Measurements from ENCODE around the gene ANKRD42.

The ANKRD42 gene

DNA sequence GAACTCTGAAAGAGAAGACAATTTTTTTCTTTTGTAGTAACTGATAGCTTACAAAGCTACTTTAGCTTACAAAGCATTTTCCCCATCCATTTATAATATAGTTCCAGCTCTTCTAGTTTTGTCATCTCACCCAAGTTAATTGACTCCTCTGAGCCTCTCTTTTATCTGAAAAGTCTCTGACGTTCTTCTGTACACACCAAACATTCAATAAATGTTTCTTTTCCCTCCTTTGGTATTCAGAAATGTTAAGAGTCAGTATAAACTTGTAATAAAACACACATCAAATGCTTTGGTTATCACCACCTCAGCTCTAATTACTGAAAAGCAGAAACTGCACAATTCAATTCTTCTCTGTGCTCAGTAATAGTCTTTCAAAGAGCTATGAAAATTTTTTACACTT is 86.7 kb downstream of the ANKRD42 start:
- H2AFZ ChIP-seq (ENCODE audit: low read depth, low read length) = no peak overlapping the region
- H4K8ac ChIP-seq (ENCODE audit: low read length) = no peak overlapping the region
- DNase-seq = no peak
- H2BK15ac ChIP-seq (ENCODE audit: low read depth, poor library complexity, severe bottlenecking) = no peak overlapping the region
- no peak overlapping the region for H3K4ac ChIP-seq (ENCODE audit: low read depth in 1 of 2, low read length in 2 of 2)
- H3K9ac ChIP-seq (ENCODE audit: low read length) = no peak overlapping the region
- H3K9me3 ChIP-seq (ENCODE audit: control insufficient read depth, low read length) = no peaks in the 10 kb centered on the region
- no peak overlapping the region for H3K27ac ChIP-seq (ENCODE audit: low read length, poor library complexity, severe bottlenecking)
- peaks cover 6% of the 10 kb centered on the region for H3K79me1 ChIP-seq (replicated peaks; ENCODE audit: low read length, poor library complexity, severe bottlenecking)
- peaks cover 7 to 56% of the 10 kb centered on the region in 2 experiments for H3K36me3 ChIP-seq (ENCODE audit: control insufficient read depth in 1 of 2, insufficient read depth in 2 of 2, low read depth in 1 of 2, low read length in 2 of 2)
- no peak overlapping the region for H3K18ac ChIP-seq (ENCODE audit: low read depth in 1 of 2, low read length in 2 of 2)
- H2BK120ac ChIP-seq (ENCODE audit: low read depth, low read length) = no peak overlapping the region
- H3K4me3 ChIP-seq (ENCODE audit: insufficient read depth in 1 of 2, low read depth in 1 of 2, low read length in 2 of 2) = no peak overlapping the region
- no peak overlapping the region for H2BK12ac ChIP-seq (ENCODE audit: low read length in 2 of 2)
- H2BK5ac ChIP-seq (ENCODE audit: low read depth, low read length, poor library complexity, severe bottlenecking) = no peak overlapping the region
- H3K23ac ChIP-seq (ENCODE audit: low read length in 2 of 2) = no peak overlapping the region
- H3K4me1 ChIP-seq (ENCODE audit: control insufficient read depth, insufficient read depth, low read depth, low read length) = peaks cover 6% of the 10 kb centered on the region
- no peak overlapping the region for H3K14ac ChIP-seq (ENCODE audit: low read length in 2 of 2)
- no peaks in the 10 kb centered on the region for H3K27me3 ChIP-seq (ENCODE audit: control insufficient read depth in 1 of 2, insufficient read depth in 1 of 2, low read length in 2 of 2)
- no peak overlapping the region for H2AK5ac ChIP-seq (ENCODE audit: low read length, severe bottlenecking)
- H4K91ac ChIP-seq (ENCODE audit: low read length) = no peak overlapping the region
- no peak overlapping the region for H3K4me2 ChIP-seq (ENCODE audit: low read length, poor library complexity, severe bottlenecking)
- 67% methylated on average over 1 of the region's 1 CpG for WGBS

DNA sequence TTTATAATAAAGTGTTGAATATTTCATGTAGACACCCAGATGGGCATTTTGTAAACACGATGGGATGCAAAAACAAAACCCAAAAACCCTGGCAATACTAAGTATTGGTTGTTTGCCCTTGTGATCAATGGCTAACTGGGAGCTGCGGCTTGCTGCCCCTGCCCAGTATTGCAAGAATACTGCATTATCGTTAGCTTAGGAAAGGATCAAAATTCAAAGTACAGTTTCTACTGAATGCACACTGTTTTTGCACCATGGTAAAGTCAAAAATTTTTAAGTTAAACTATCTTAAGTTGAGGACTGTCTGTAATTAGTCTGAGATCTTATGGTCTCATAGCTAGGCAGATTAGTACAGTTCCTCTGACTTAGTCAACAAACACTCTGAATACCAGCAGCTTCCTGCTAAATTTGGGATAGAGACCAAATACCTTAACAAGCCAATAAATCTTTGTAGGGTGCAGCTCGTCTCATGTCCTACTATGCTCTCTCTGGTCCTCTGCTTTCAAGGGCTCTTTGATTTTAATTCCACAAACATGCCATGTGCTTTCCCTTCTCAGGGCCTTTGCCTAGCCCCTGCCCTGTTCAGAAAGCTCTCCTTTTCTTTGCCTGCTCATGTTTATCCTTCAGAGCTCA is 88.7 kb downstream of the ANKRD42 start:
- no peak overlapping the region for H3K23ac ChIP-seq (ENCODE audit: low read length in 2 of 2)
- H2AK5ac ChIP-seq (ENCODE audit: low read length, severe bottlenecking) = no peak overlapping the region
- no peak overlapping the region for H4K8ac ChIP-seq (ENCODE audit: low read length)
- H3K27ac ChIP-seq (ENCODE audit: low read length, poor library complexity, severe bottlenecking) = no peak overlapping the region
- no peak overlapping the region for H4K91ac ChIP-seq (ENCODE audit: low read length)
- H3K4ac ChIP-seq (ENCODE audit: low read depth in 1 of 2, low read length in 2 of 2) = no peak overlapping the region
- H2BK15ac ChIP-seq (ENCODE audit: low read depth, poor library complexity, severe bottlenecking) = no peak overlapping the region
- peak overlapping the region in 1 of 2 experiments; percentile 50 for H3K4me3 ChIP-seq (ENCODE audit: insufficient read depth in 1 of 2, low read depth in 1 of 2, low read length in 2 of 2)
- H3K36me3 ChIP-seq (ENCODE audit: control insufficient read depth in 1 of 2, insufficient read depth in 2 of 2, low read depth in 1 of 2, low read length in 2 of 2) = peaks cover 4 to 37% of the 10 kb centered on the region in 2 experiments
- no peak overlapping the region for H3K18ac ChIP-seq (ENCODE audit: low read depth in 1 of 2, low read length in 2 of 2)
- no peaks in the 10 kb centered on the region for H3K9me3 ChIP-seq (ENCODE audit: control insufficient read depth, low read length)
- peaks cover 4% of the 10 kb centered on the region for H3K79me1 ChIP-seq (replicated peaks; ENCODE audit: low read length, poor library complexity, severe bottlenecking)
- WGBS = 39% methylated on average over 3 of the region's 4 CpGs
- H3K9ac ChIP-seq (ENCODE audit: low read length) = peak overlapping the region; percentile 27
- no peak overlapping the region for H3K14ac ChIP-seq (ENCODE audit: low read length in 2 of 2)
- DNase-seq = no peak
- peaks cover 4% of the 10 kb centered on the region for H3K4me1 ChIP-seq (ENCODE audit: control insufficient read depth, insufficient read depth, low read depth, low read length)
- H2BK12ac ChIP-seq (ENCODE audit: low read length in 2 of 2) = no peak overlapping the region
- peak overlapping the region; percentile 1 for H3K4me2 ChIP-seq (ENCODE audit: low read length, poor library complexity, severe bottlenecking)
- H2BK5ac ChIP-seq (ENCODE audit: low read depth, low read length, poor library complexity, severe bottlenecking) = no peak overlapping the region
- no peaks in the 10 kb centered on the region for H3K27me3 ChIP-seq (ENCODE audit: control insufficient read depth in 1 of 2, insufficient read depth in 1 of 2, low read length in 2 of 2)
- H2BK120ac ChIP-seq (ENCODE audit: low read depth, low read length) = no peak overlapping the region
- no peak overlapping the region for H2AFZ ChIP-seq (ENCODE audit: low read depth, low read length)

DNA sequence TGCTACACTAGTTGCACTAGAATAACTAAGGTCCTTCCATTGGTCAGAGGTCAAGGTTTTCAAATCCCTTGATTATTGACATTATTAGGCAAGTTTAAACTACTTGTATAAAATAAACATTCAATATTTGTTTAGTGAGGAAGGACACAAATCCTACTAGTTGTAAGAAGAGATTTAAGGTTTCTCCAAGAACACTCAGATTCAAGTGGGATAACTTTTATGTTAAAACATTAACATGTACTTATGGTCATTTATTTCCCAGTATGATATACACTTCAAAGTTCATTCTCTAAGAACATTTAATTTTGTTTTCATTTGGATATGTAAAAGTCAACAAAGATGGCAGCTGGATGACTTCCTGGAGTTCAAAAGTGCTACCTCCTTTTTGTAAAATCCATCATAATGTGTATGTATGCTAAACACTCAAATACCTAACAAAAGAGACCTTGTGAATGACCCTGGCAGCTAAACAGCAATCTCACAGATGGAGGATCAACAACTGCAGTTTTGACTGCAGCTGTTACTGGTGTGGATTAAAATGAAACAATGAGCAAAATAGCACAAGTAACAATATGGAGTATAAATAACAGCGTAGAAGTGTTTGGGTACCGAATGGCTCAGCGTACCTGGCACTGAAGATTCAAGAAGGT is 91.1 kb downstream of the ANKRD42 start:
- Histone ChIP-seq H3K4me3 (ENCODE audit: insufficient read depth in 1 of 2, low read depth in 1 of 2, low read length in 2 of 2) (peak overlapping the region in 1 of 2 experiments; percentile 88), H2BK12ac (ENCODE audit: low read length in 2 of 2) (no peak overlapping the region), H2BK5ac (ENCODE audit: low read depth, low read length, poor library complexity, severe bottlenecking) (no peak overlapping the region), H3K27me3 (ENCODE audit: control insufficient read depth in 1 of 2, insufficient read depth in 1 of 2, low read length in 2 of 2) (no peaks in the 10 kb centered on the region), H2AK5ac (ENCODE audit: low read length, severe bottlenecking) (no peak overlapping the region), H3K36me3 (ENCODE audit: control insufficient read depth in 1 of 2, insufficient read depth in 2 of 2, low read depth in 1 of 2, low read length in 2 of 2) (peaks cover 4 to 15% of the 10 kb centered on the region in 2 experiments), H2BK15ac (ENCODE audit: low read depth, poor library complexity, severe bottlenecking) (no peak overlapping the region), H3K27ac (ENCODE audit: low read length, poor library complexity, severe bottlenecking) (no peak overlapping the region), H3K4me1 (ENCODE audit: control insufficient read depth, insufficient read depth, low read depth, low read length) (peaks cover 3% of the 10 kb centered on the region), H3K4me2 (ENCODE audit: low read length, poor library complexity, severe bottlenecking) (peak overlapping the region; percentile 57), H3K23ac (ENCODE audit: low read length in 2 of 2) (no peak overlapping the region), H2AFZ (ENCODE audit: low read depth, low read length) (no peak overlapping the region), H2BK120ac (ENCODE audit: low read depth, low read length) (no peak overlapping the region), H3K79me1 (replicated peaks; ENCODE audit: low read length, poor library complexity, severe bottlenecking) (peaks cover 3% of the 10 kb centered on the region), H4K91ac (ENCODE audit: low read length) (no peak overlapping the region), H3K9me3 (ENCODE audit: control insufficient read depth, low read length) (no peaks in the 10 kb centered on the region), H3K14ac (ENCODE audit: low read length in 2 of 2) (no peak overlapping the region), H3K4ac (ENCODE audit: low read depth in 1 of 2, low read length in 2 of 2) (no peak overlapping the region), H3K18ac (ENCODE audit: low read depth in 1 of 2, low read length in 2 of 2) (no peak overlapping the region), H3K9ac (ENCODE audit: low read length) (peak overlapping the region; percentile 99), H4K8ac (ENCODE audit: low read length) (no peak overlapping the region)
- WGBS = 31% methylated on average over 3 of the region's 3 CpGs
- DNase-seq = peak; percentile 13

DNA sequence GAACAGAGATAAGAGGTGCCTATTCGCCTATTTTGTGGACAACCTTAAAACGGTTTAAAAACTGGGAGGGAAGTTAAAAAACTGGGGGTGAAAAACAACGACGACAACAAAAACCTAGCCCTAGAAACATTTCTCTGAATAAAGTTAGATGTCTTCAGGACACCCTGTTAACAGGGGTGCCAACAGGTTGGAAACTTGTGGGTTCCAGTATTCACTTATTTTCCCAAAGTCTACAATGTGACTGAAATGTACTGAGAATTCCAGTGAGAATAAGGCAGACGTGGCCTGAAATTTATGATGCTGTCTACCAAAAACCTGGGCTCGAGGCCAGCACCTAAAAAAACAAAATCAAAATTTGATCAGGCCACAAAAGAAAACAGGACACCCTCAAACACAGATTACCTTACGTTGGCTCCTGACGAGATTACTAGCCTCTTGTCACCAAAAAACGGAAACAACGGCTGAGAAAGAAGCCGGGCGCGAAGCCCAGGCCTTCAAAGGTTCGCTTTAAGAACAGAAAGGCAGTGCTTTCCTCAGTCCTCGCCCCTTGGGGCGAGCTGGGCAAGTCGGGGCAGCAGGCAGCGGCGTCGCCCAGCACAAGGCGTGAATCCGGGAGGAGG is 91.7 kb downstream of the ANKRD42 start:
- no peak for DNase-seq
- 2% methylated on average over 20 of the region's 22 CpGs for WGBS
- peak overlapping the region in 1 of 2 experiments; percentile 91 for H3K23ac ChIP-seq (ENCODE audit: low read length in 2 of 2)

More for the DNA sequence above, 91.7 kb downstream of the ANKRD42 start:
- Histone ChIP-seq H3K9ac (ENCODE audit: low read length) (peak overlapping the region; percentile 99), H2BK5ac (ENCODE audit: low read depth, low read length, poor library complexity, severe bottlenecking) (peak overlapping the region; percentile 81), H3K36me3 (ENCODE audit: control insufficient read depth in 1 of 2, insufficient read depth in 2 of 2, low read depth in 1 of 2, low read length in 2 of 2) (peaks cover 4 to 9% of the 10 kb centered on the region in 2 experiments), H3K9me3 (ENCODE audit: control insufficient read depth, low read length) (no peaks in the 10 kb centered on the region), H2AK5ac (ENCODE audit: low read length, severe bottlenecking) (peak overlapping the region; percentile 38), H2BK15ac (ENCODE audit: low read depth, poor library complexity, severe bottlenecking) (no peak overlapping the region), H3K4me3 (ENCODE audit: insufficient read depth in 1 of 2, low read depth in 1 of 2, low read length in 2 of 2) (peak overlapping the region; percentile 79 to 88), H3K14ac (ENCODE audit: low read length in 2 of 2) (peak overlapping the region in 1 of 2 experiments; percentile 96), H3K4me1 (ENCODE audit: control insufficient read depth, insufficient read depth, low read depth, low read length) (peaks cover 3% of the 10 kb centered on the region), H2AFZ (ENCODE audit: low read depth, low read length) (peak overlapping the region; percentile 72), H3K18ac (ENCODE audit: low read depth in 1 of 2, low read length in 2 of 2) (peak overlapping the region; percentile 58 to 88), H3K27ac (ENCODE audit: low read length, poor library complexity, severe bottlenecking) (peak overlapping the region; percentile 95), H3K4me2 (ENCODE audit: low read length, poor library complexity, severe bottlenecking) (peak overlapping the region; percentile 57), H4K91ac (ENCODE audit: low read length) (peak overlapping the region; percentile 40), H3K79me1 (replicated peaks; ENCODE audit: low read length, poor library complexity, severe bottlenecking) (peaks cover 3% of the 10 kb centered on the region), H3K4ac (ENCODE audit: low read depth in 1 of 2, low read length in 2 of 2) (peak overlapping the region; percentile 5 to 80), H2BK120ac (ENCODE audit: low read depth, low read length) (no peak overlapping the region), H3K27me3 (ENCODE audit: control insufficient read depth in 1 of 2, insufficient read depth in 1 of 2, low read length in 2 of 2) (no peaks in the 10 kb centered on the region), H4K8ac (ENCODE audit: low read length) (peak overlapping the region; percentile 54), H2BK12ac (ENCODE audit: low read length in 2 of 2) (no peak overlapping the region)
